ENCODE measurements around the gene ADAM10. TPM values are rescaled to one million over a fixed set of nuclear protein-coding genes. Genes with fewer than 3 reads are reported as not detected.

The ADAM10 gene
- total RNA-seq, 1 experiment from 2014 or later: 91.3 TPM

GRCh38 chr15:58543664-58544335 lies 205.7 kb downstream of the ADAM10 start:
- H2AFZ ChIP-seq (ENCODE audit: low read length): no peak overlapping the region
- H4K20me1 ChIP-seq (ENCODE audit: low read length): no peaks in the 10 kb centered on the region
- H3K9me2 ChIP-seq (replicated peaks; ENCODE audit: low read length): no peaks in the 10 kb centered on the region
- H3K27me3 ChIP-seq (ENCODE audit: low read length): no peaks in the 10 kb centered on the region
- no peak overlapping the region for H3K9ac ChIP-seq (ENCODE audit: low read length)
- POLR2A ChIA-PET (ENCODE audit: unreplicated experiment): no interaction called here
- H3F3A ChIP-seq (ENCODE audit: low read length, unreplicated experiment): no peaks in the 10 kb centered on the region
- DNase-seq (no peak), ATAC-seq (no peak)
- no peak overlapping the region for H3K4me2 ChIP-seq (ENCODE audit: low read length)
- TF ChIP-seq EZH2 (IDR thresholded peaks at IDR 0.05; ENCODE audit: low read length, unreplicated experiment) (no peak), EZH2phosphoT487 (IDR thresholded peaks at IDR 0.05; ENCODE audit: borderline replicate concordance, low read length) (no peak)
- TF ChIP-seq, protein P1, sequence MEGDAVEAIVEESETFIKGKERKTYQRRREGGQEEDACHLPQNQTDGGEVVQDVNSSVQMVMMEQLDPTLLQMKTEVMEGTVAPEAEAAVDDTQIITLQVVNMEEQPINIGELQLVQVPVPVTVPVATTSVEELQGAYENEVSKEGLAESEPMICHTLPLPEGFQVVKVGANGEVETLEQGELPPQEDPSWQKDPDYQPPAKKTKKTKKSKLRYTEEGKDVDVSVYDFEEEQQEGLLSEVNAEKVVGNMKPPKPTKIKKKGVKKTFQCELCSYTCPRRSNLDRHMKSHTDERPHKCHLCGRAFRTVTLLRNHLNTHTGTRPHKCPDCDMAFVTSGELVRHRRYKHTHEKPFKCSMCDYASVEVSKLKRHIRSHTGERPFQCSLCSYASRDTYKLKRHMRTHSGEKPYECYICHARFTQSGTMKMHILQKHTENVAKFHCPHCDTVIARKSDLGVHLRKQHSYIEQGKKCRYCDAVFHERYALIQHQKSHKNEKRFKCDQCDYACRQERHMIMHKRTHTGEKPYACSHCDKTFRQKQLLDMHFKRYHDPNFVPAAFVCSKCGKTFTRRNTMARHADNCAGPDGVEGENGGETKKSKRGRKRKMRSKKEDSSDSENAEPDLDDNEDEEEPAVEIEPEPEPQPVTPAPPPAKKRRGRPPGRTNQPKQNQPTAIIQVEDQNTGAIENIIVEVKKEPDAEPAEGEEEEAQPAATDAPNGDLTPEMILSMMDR (conservative IDR thresholded peaks at IDR 0.05; ENCODE audit: low read depth, low read length): no peak
- CTCF ChIA-PET: no interaction called here
- BruUV-seq (replicated peaks): no TSS peak
- H3K27ac ChIP-seq (ENCODE audit: low read length): no peak overlapping the region
- H3K9me3 ChIP-seq (ENCODE audit: low read length): no peaks in the 10 kb centered on the region
- H3K4me3 ChIP-seq (ENCODE audit: low read length): no peak overlapping the region
- H3K79me2 ChIP-seq (ENCODE audit: low read length): no peaks in the 10 kb centered on the region
- H3K36me3 ChIP-seq (ENCODE audit: low read depth, low read length): no peaks in the 10 kb centered on the region
- H3K4me1 ChIP-seq (ENCODE audit: insufficient read depth, low read length): peaks cover 21% of the 10 kb centered on the region
- intact Hi-C loops (cut with micrococcal nuclease): no loop called here

- ChIA-PET CTCF (no interaction called here), POLR2A (ENCODE audit: unreplicated experiment) (no interaction called here)
- Histone ChIP-seq H3K36me3 (ENCODE audit: low read depth, low read length) (no peaks in the 10 kb centered on the region), H3K4me3 (ENCODE audit: low read length) (no peak overlapping the region), H3F3A (ENCODE audit: low read length, unreplicated experiment) (no peaks in the 10 kb centered on the region), H3K27me3 (ENCODE audit: low read length) (no peaks in the 10 kb centered on the region), H3K79me2 (ENCODE audit: low read length) (no peaks in the 10 kb centered on the region), H3K9me3 (ENCODE audit: low read length) (no peaks in the 10 kb centered on the region), H3K9me2 (replicated peaks; ENCODE audit: low read length) (no peaks in the 10 kb centered on the region), H2AFZ (ENCODE audit: low read length) (no peak overlapping the region), H3K27ac (ENCODE audit: low read length) (no peak overlapping the region), H4K20me1 (ENCODE audit: low read length) (no peaks in the 10 kb centered on the region), H3K4me1 (ENCODE audit: insufficient read depth, low read length) (peaks cover 3% of the 10 kb centered on the region; the same call in 1 of the 2 replicates), H3K9ac (ENCODE audit: low read length) (no peak overlapping the region), H3K4me2 (ENCODE audit: low read length) (no peak overlapping the region)
- DNase-seq (no peak), ATAC-seq (no peak)
- TF ChIP-seq, protein P1 (conservative IDR thresholded peaks at IDR 0.05; ENCODE audit: low read depth, low read length): no peak
- no peak for TF ChIP-seq EZH2phosphoT487 (IDR thresholded peaks at IDR 0.05; ENCODE audit: borderline replicate concordance, low read length)
- no peak for TF ChIP-seq EZH2 (IDR thresholded peaks at IDR 0.05; ENCODE audit: low read length, unreplicated experiment)
- intact Hi-C loops (cut with micrococcal nuclease): no loop called here
- no TSS peak for BruUV-seq (replicated peaks)
These were observed 208.0 kb downstream of the ADAM10 start for GRCh38 chr15:58541410-58542087.

GRCh38 chr15:58539548-58539947 lies 210.0 kb downstream of the ADAM10 start:
- Histone ChIP-seq H2AFZ (ENCODE audit: low read length) (no peak overlapping the region), H3K36me3 (ENCODE audit: low read depth, low read length) (no peaks in the 10 kb centered on the region), H3K4me3 (ENCODE audit: low read length) (no peak overlapping the region), H3K4me2 (ENCODE audit: low read length) (no peak overlapping the region), H4K20me1 (ENCODE audit: low read length) (no peaks in the 10 kb centered on the region), H3K9ac (ENCODE audit: low read length) (no peak overlapping the region), H3K9me3 (ENCODE audit: low read length) (no peaks in the 10 kb centered on the region), H3K27me3 (ENCODE audit: low read length) (no peaks in the 10 kb centered on the region), H3F3A (ENCODE audit: low read length, unreplicated experiment) (no peaks in the 10 kb centered on the region), H3K4me1 (ENCODE audit: insufficient read depth, low read length) (no peaks in the 10 kb centered on the region), H3K9me2 (replicated peaks; ENCODE audit: low read length) (no peaks in the 10 kb centered on the region), H3K27ac (ENCODE audit: low read length) (no peak overlapping the region), H3K79me2 (ENCODE audit: low read length) (no peaks in the 10 kb centered on the region)
- DNase-seq (no peak), ATAC-seq (no peak)
- intact Hi-C loops (cut with micrococcal nuclease): no loop called here
- ChIA-PET CTCF (no interaction called here), POLR2A (ENCODE audit: unreplicated experiment) (no interaction called here)
- BruUV-seq (replicated peaks): no TSS peak
- TF ChIP-seq EZH2phosphoT487 (IDR thresholded peaks at IDR 0.05; ENCODE audit: borderline replicate concordance, low read length): no peak
- TF ChIP-seq, protein P1 (conservative IDR thresholded peaks at IDR 0.05; ENCODE audit: low read depth, low read length): no peak
- TF ChIP-seq EZH2 (IDR thresholded peaks at IDR 0.05; ENCODE audit: low read length, unreplicated experiment): no peak

All from PC-3 (cell line).